PC-3 (cell line): ENCODE results near the gene MYH11. TPM values are rescaled to one million over a fixed set of nuclear protein-coding genes. Genes with fewer than 3 reads are reported as not detected.
A peak's percentile ranks its signal among the peaks of the same experiment; 100 is the strongest.

Experiments
- ATAC-seq: fragments of 200-7000 bp; cut with Tn5 transposase; 2 replicates; pipeline ENCODE4 v1.9.1; 2020; ENCODE audit warnings: mild to moderate bottlenecking, moderate library complexity
- BruUV-seq: library from RNA; stranded (reverse); fragments of 400-500 nt; replicated peaks from 2 replicates; lab custom pipeline; 2021; lab: Mats Ljungman, UMichigan
- CTCF ChIA-PET: fragments of 300-600 bp; sonication (Branson Sonifier 250); formaldehyde crosslinking; loops from one replicate; lab custom pipeline; 2022; ENCODE audit warnings: antibody characterized with exemption; lab: Charles Lee
- POLR2A ChIA-PET: fragments of 300-600 bp; sonication (Branson Sonifier 250); formaldehyde crosslinking; loops from one replicate; lab custom pipeline; 2022; ENCODE audit warnings: antibody characterized with exemption; ENCODE audit not compliant: unreplicated experiment; lab: Charles Lee
- DNase-seq: peaks from one replicate; pipeline ENCODE4 v3.0.0-alpha.2; 2015
- H2AFZ ChIP-seq: fragments of 300-600 bp; sonication (generic); 2 replicates; pipeline ENCODE4 v1.6.0; 2016; ENCODE audit warnings: antibody characterized with exemption, low read length
- H3F3A ChIP-seq: fragments of 300-600 bp; sonication (generic); one replicate; pipeline ENCODE4 v1.6.0; 2017; ENCODE audit warnings: antibody characterized with exemption, low read length, control low read depth, mild to moderate bottlenecking; ENCODE audit not compliant: unreplicated experiment
- H3K27ac ChIP-seq: fragments of 300-600 bp; sonication (generic); 2 replicates; pipeline ENCODE4 v1.5.1; 2016; ENCODE audit warnings: mild to moderate bottlenecking, low read length
- H3K27me3 ChIP-seq: fragments of 300-600 bp; sonication (generic); 2 replicates; pipeline ENCODE4 v1.6.1; 2016; ENCODE audit warnings: low read length, mixed read lengths
- H3K36me3 ChIP-seq: fragments of 300-600 bp; sonication (generic); 2 replicates; pipeline ENCODE4 v1.6.1; 2016; ENCODE audit warnings: low read depth, mixed run types, low read length, mixed read lengths
- H3K4me1 ChIP-seq: fragments of 300-600 bp; sonication (generic); 2 replicates; pipeline ENCODE4 v1.5.1; 2016; ENCODE audit warnings: low read length; ENCODE audit not compliant: insufficient read depth
- H3K4me2 ChIP-seq: fragments of 300-600 bp; sonication (generic); 2 replicates; pipeline ENCODE4 v1.6.0; 2016; ENCODE audit warnings: low read length
- H3K4me3 ChIP-seq: fragments of 300-600 bp; sonication (generic); 2 replicates; pipeline ENCODE4 v1.5.1; 2016; ENCODE audit warnings: mild to moderate bottlenecking, low read length, mixed read lengths
- H3K79me2 ChIP-seq: fragments of 300-600 bp; sonication (generic); 2 replicates; pipeline ENCODE4 v1.6.1; 2017; ENCODE audit warnings: low read length, mixed read lengths
- H3K9ac ChIP-seq: fragments of 300-600 bp; sonication (generic); 2 replicates; pipeline ENCODE4 v1.6.0; 2016; ENCODE audit warnings: mild to moderate bottlenecking, low read length
- H3K9me2 ChIP-seq: fragments of 300-600 bp; sonication (generic); replicated peaks from 2 replicates; pipeline ENCODE4 v1.6.1; 2016; ENCODE audit warnings: mixed run types, low read length, mixed read lengths
- H3K9me3 ChIP-seq: fragments of 300-600 bp; sonication (generic); 2 replicates; pipeline ENCODE4 v1.6.1; 2016; ENCODE audit warnings: low read length, mixed read lengths
- H4K20me1 ChIP-seq: fragments of 300-600 bp; sonication (generic); 2 replicates; pipeline ENCODE4 v1.6.1; 2016; ENCODE audit warnings: low read length, mixed read lengths
- CTCF ChIP-seq: fragments of 300-600 bp; sonication (generic); conservative IDR thresholded peaks from 2 replicates; pipeline ENCODE4 v1.5.1; 2017; ENCODE audit warnings: antibody characterized with exemption, low read depth, mild to moderate bottlenecking, low read length
- EZH2 ChIP-seq: fragments of 300-600 bp; sonication (generic); IDR thresholded peaks from one replicate; pipeline ENCODE4 v1.6.1; 2017; ENCODE audit warnings: antibody characterized with exemption, mild to moderate bottlenecking, low read length; ENCODE audit not compliant: unreplicated experiment
- EZH2phosphoT487 ChIP-seq: fragments of 300-600 bp; sonication (generic); IDR thresholded peaks from 2 replicates; pipeline ENCODE4 v1.6.1; 2018; ENCODE audit warnings: mild to moderate bottlenecking, antibody characterized with exemption, low read length, borderline replicate concordance
- intact Hi-C: fragments of 100-400 bp; cut with micrococcal nuclease; formaldehyde crosslinking; loops from 2 replicates; pipeline ENCODE4 v1.9.0; 2023
- total RNA-seq: library from RNA; depleted of rRNA; stranded (reverse); fragments of >200 nt; gene quantifications from 2 replicates; pipeline ENCODE4 v1.2.3, GENCODE V29; 2014

Gene MYH11
- total RNA-seq, 1 experiment from 2014 or later = not detected

GRCh38 chr16:15786501-15786900 lies 70.3 kb downstream of the MYH11 start:
- no TSS peak for BruUV-seq
- ChIA-PET CTCF (no interaction called here), POLR2A (no interaction called here)
- DNase-seq (no peak), ATAC-seq (no peak)
- H3K4me1 ChIP-seq = no peaks in the 10 kb centered on the region
- intact Hi-C loops = no loop called here
- H3K36me3 ChIP-seq = no peaks in the 10 kb centered on the region
- H4K20me1 ChIP-seq = no peaks in the 10 kb centered on the region
- no peak for TF ChIP-seq EZH2
- TF ChIP-seq CTCF = no peak
- no peak for TF ChIP-seq EZH2phosphoT487
- no peak overlapping the region for H3K4me3 ChIP-seq
- no peaks in the 10 kb centered on the region for H3K9me3 ChIP-seq
- no peak overlapping the region for H3K27ac ChIP-seq
- no peaks in the 10 kb centered on the region for H3F3A ChIP-seq
- no peak overlapping the region for H2AFZ ChIP-seq
- H3K9ac ChIP-seq = no peak overlapping the region
- no peaks in the 10 kb centered on the region for H3K79me2 ChIP-seq
- H3K4me2 ChIP-seq = no peak overlapping the region
- H3K9me2 ChIP-seq = no peaks in the 10 kb centered on the region
- no peaks in the 10 kb centered on the region for H3K27me3 ChIP-seq

- no peaks in the 10 kb centered on the region for H3K9me2 ChIP-seq
- no peaks in the 10 kb centered on the region for H3K4me1 ChIP-seq
- intact Hi-C loops = no loop called here
- no peak overlapping the region for H3K4me2 ChIP-seq
- H3K9ac ChIP-seq = no peak overlapping the region
- no peaks in the 10 kb centered on the region for H3K9me3 ChIP-seq
- ATAC-seq (no peak), DNase-seq (peak; percentile 3)
- no peak overlapping the region for H2AFZ ChIP-seq
- ChIA-PET POLR2A (no interaction called here), CTCF (no interaction called here)
- H3F3A ChIP-seq = no peaks in the 10 kb centered on the region
- no peak overlapping the region for H3K27ac ChIP-seq
- H3K27me3 ChIP-seq = no peaks in the 10 kb centered on the region
- TF ChIP-seq EZH2 = no peak
- no peak for TF ChIP-seq CTCF
- TF ChIP-seq EZH2phosphoT487 = no peak
- no peaks in the 10 kb centered on the region for H3K36me3 ChIP-seq
- no peaks in the 10 kb centered on the region for H3K79me2 ChIP-seq
- BruUV-seq = no TSS peak
- H3K4me3 ChIP-seq = no peak overlapping the region
- H4K20me1 ChIP-seq = no peaks in the 10 kb centered on the region
Measured at GRCh38 chr16:15785386-15786059, 71.3 kb downstream of the MYH11 start.

DNA sequence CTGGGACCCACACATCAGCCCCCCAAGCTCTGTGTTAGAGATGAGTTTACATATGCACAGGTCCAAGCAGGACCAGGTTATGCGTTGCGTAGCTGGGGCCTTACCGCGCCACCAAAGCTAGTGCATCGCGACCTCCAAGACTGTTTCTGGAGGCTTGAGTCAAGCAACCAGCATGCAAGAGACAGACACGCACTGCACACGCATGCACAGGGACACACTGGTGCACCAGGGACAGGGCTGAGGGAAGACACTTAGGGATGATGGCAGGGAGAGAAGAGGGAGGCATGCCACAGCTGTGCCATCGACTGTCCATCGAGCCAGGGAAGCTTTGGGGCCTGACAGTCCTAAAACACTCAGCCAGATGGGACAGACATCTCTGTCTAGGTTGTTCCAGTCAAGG lies 72.8 kb downstream of the MYH11 start:
- H3K27ac ChIP-seq = no peak overlapping the region
- H3K9me2 ChIP-seq = no peaks in the 10 kb centered on the region
- no peak for TF ChIP-seq EZH2phosphoT487
- TF ChIP-seq EZH2 = no peak
- no peak for TF ChIP-seq CTCF
- intact Hi-C loops = no loop called here
- H3F3A ChIP-seq = no peaks in the 10 kb centered on the region
- no peaks in the 10 kb centered on the region for H3K4me1 ChIP-seq
- no peaks in the 10 kb centered on the region for H3K79me2 ChIP-seq
- POLR2A ChIA-PET = no interaction called here
- H3K9ac ChIP-seq = no peak overlapping the region
- H2AFZ ChIP-seq = no peak overlapping the region
- H3K4me2 ChIP-seq = no peak overlapping the region
- DNase-seq = no peak
- ATAC-seq = no peak
- H3K4me3 ChIP-seq = no peak overlapping the region
- no peaks in the 10 kb centered on the region for H3K9me3 ChIP-seq
- CTCF ChIA-PET = no interaction called here
- no peaks in the 10 kb centered on the region for H3K27me3 ChIP-seq
- no peaks in the 10 kb centered on the region for H3K36me3 ChIP-seq
- no peaks in the 10 kb centered on the region for H4K20me1 ChIP-seq
- no TSS peak for BruUV-seq
